Thyroid gland (tissue), 4 donors: ENCODE results near the gene ITGA8. TPM values are rescaled to one million over a fixed set of nuclear protein-coding genes. Genes with fewer than 3 reads are reported as not detected.

Experiments used
- DNase-seq, 2 donors: peaks; one replicate each; pipeline ENCODE4 v3.0.0-alpha.2; 2019
- H3K27ac ChIP-seq, 3 donors: fragments of 200-600 bp; sonication (generic); 1 replicate in 2 of 3; 2 replicates in 1 of 3; pipeline ENCODE4 v1.5.1; 2016 to 2019; ENCODE audit warnings: mild to moderate bottlenecking in 1 of 3, moderate library complexity in 1 of 3
- H3K27me3 ChIP-seq: fragments of 200-600 bp; sonication (generic); one replicate; pipeline ENCODE4 v1.5.1; 2019
- H3K36me3 ChIP-seq, 2 donors: fragments of 200-600 bp; sonication (generic); one replicate each; pipeline ENCODE4 v1.5.1; 2016 to 2019
- H3K4me1 ChIP-seq, 2 donors: fragments of 200-600 bp; sonication (generic); one replicate each; pipeline ENCODE4 v1.5.1; 2017 to 2019
- H3K4me3 ChIP-seq, 3 donors: fragments of 200-600 bp; sonication (generic); replicated peaks in 1 of 3; 1 replicate in 2 of 3; 2 replicates in 1 of 3; pipeline ENCODE4 v1.5.1; 2016; ENCODE audit warnings: mild to moderate bottlenecking in 1 of 3
- H3K9me3 ChIP-seq: fragments of 200-600 bp; sonication (generic); one replicate; pipeline ENCODE4 v1.5.1; 2017
- POLR2A ChIP-seq, 2 donors: fragments of 450-650 bp; IDR thresholded peaks; one replicate each; pipeline ENCODE4 v1.6.1; 2017; ENCODE audit warnings: antibody characterized with exemption in 2 of 2, mild to moderate bottlenecking in 2 of 2, moderate library complexity in 1 of 2
- WGBS, 2 donors: methylation state at CpG; one replicate each; pipeline ENCODE4 v1.1.5; 2017; 5-methylcytosine and 5-hydroxymethylcytosine counted together
- intact Hi-C: fragments of 100-400 bp; cut with DNase I; formaldehyde crosslinking; loops from one replicate; pipeline ENCODE4 v1.15.1; 2023
- total RNA-seq, 4 donors: library from RNA; depleted of rRNA; stranded (reverse); fragments of >200 nt; gene quantifications; one replicate each; pipeline ENCODE4 v1.2.3, GENCODE V29; 2016
- TF ChIP-seq, protein P1 (sequence below), 6 experiments: fragments of 200-600 bp in 3 of 6; fragments of 450-650 bp in 3 of 6; sonication (generic) in 3 of 6; IDR thresholded peaks; one replicate each; pipeline ENCODE4 v1.5.1; 2016 to 2019; ENCODE audit warnings: antibody characterized with exemption in 6 of 6, mild to moderate bottlenecking in 2 of 6, inconsistent platforms in 1 of 6, moderate library complexity in 1 of 6

The ITGA8 gene
- total RNA-seq, 4 donors from 2014 or later, result 4.6 to 14.8 (median 4.9) TPM

DNA sequence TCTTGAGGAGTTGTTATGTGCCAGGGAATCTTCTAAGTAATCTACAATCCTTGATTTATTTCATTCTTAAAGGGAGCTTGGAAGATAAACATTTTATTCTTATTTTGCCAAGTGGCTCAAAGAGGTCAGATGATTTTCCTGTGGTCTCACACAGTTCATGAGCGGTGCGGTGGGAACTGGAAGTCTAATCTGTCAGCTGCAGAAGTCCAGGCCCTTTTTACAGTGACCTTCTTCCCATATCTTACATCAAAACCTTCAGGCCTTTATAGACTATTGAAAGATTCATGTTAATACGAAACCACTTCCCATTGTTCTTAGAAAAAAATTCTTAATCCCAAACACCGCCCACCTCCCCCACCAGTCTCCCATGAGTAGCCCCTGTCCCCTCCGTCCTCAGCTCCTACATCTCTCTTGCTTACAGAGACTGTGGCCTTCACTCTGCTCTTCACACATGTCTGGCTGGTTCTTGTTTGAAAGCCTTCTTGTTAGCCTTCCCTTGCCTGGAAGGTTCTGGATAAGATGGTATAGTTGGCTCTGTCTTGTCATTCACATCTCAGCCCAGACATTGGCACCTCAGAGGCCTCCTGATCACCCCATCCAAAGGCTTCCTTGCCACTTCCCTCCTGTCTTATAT, 61.5 kb downstream of the ITGA8 start:
- H3K4me1 ChIP-seq, result no peaks in the 10 kb centered on the region
- no peak overlapping the region for H3K27ac ChIP-seq
- no peaks in the 10 kb centered on the region for H3K27me3 ChIP-seq
- no peak overlapping the region for H3K4me3 ChIP-seq
- intact Hi-C loops, result no loop called here
- DNase-seq, result no peak
- H3K36me3 ChIP-seq, result no peaks in the 10 kb centered on the region
- H3K9me3 ChIP-seq, result no peaks in the 10 kb centered on the region
- 61 to 62% methylated on average over 5 of the region's 5 CpGs for WGBS, 2 donors
- TF ChIP-seq POLR2A (IDR thresholded peaks at IDR 0.05), result no peak
- TF ChIP-seq, protein P1, sequence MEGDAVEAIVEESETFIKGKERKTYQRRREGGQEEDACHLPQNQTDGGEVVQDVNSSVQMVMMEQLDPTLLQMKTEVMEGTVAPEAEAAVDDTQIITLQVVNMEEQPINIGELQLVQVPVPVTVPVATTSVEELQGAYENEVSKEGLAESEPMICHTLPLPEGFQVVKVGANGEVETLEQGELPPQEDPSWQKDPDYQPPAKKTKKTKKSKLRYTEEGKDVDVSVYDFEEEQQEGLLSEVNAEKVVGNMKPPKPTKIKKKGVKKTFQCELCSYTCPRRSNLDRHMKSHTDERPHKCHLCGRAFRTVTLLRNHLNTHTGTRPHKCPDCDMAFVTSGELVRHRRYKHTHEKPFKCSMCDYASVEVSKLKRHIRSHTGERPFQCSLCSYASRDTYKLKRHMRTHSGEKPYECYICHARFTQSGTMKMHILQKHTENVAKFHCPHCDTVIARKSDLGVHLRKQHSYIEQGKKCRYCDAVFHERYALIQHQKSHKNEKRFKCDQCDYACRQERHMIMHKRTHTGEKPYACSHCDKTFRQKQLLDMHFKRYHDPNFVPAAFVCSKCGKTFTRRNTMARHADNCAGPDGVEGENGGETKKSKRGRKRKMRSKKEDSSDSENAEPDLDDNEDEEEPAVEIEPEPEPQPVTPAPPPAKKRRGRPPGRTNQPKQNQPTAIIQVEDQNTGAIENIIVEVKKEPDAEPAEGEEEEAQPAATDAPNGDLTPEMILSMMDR (IDR thresholded peaks at IDR 0.05), result no peak

DNA sequence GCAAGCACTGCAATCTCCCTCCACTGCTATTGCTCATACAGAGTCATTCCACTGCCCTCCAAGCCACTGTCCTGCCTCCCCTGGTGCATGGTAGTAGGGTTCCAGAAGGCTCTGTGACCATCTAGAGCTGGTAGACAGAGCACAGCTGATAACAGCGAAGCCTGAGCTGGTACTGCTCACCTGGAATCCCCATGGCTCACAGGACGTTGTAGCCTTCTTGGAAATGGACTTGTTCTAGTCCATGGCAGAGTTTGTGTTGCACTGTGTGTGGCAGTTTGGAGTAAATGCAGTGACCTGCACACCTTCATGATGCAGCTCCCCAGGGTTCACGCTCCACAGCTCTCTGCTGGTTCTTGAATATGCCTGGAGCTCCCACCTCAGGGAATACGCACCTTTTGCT, 67.0 kb downstream of the ITGA8 start:
- H3K27ac ChIP-seq, result no peak overlapping the region
- 78 to 85% methylated on average over 4 of the region's 4 CpGs for WGBS, 2 donors
- H3K36me3 ChIP-seq, result no peaks in the 10 kb centered on the region
- no peaks in the 10 kb centered on the region for H3K27me3 ChIP-seq
- intact Hi-C loops, result no loop called here
- DNase-seq, result no peak
- no peak for TF ChIP-seq POLR2A (IDR thresholded peaks at IDR 0.05)
- TF ChIP-seq, protein P1 (IDR thresholded peaks at IDR 0.05), result no peak
- no peaks in the 10 kb centered on the region for H3K4me1 ChIP-seq
- H3K9me3 ChIP-seq, result no peaks in the 10 kb centered on the region
- H3K4me3 ChIP-seq, result no peak overlapping the region

DNA sequence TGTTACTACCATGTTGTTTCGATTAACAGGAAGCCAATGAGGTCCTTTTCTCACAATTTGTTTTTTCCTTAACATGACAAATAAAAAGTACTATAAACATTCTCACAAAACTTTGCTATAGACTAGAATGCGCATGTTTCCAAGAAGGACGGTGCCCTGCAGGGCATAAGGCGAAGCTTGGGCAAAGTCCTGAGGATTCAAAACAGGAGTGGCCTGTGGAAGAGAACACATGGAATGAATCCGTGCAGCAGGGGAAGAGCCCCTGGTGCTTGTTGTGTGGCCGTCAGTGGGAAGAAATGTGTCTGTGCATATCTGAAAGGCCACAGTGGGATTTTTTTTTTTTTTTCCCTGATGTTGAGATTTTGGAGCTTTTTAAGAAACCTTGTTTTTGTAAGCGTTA, 67.6 kb downstream of the ITGA8 start:
- Histone ChIP-seq H3K4me3 (no peak overlapping the region), H3K27me3 (no peaks in the 10 kb centered on the region), H3K9me3 (no peaks in the 10 kb centered on the region), H3K4me1 (no peaks in the 10 kb centered on the region), H3K36me3 (no peaks in the 10 kb centered on the region), H3K27ac (no peak overlapping the region)
- intact Hi-C loops, result no loop called here
- no peak for DNase-seq
- no peak for TF ChIP-seq POLR2A (IDR thresholded peaks at IDR 0.05)
- TF ChIP-seq, protein P1 (IDR thresholded peaks at IDR 0.05), result no peak
- 77 to 81% methylated on average over 7 of the region's 7 CpGs for WGBS, 2 donors

DNA sequence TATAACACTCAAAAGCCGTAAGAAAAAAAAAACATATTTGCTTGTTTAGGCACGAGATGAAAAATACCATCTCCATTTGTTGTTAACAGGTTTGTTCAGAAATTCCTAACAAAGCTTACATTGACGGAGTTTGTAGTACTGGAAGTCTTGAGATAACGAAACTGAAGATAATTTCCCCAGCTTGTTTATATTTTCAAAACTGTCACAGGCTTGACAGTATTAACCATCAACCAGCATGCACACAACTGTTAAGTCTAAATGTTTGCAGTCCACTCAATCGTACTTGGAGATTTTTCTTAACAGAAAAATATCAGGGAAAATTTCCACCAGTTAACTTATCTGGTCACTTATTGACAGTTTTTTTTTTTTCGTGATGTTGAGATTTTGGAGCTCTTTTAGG, 68.5 kb downstream of the ITGA8 start:
- TF ChIP-seq POLR2A (IDR thresholded peaks at IDR 0.05), result no peak
- TF ChIP-seq, protein P1 (IDR thresholded peaks at IDR 0.05), result no peak
- no peaks in the 10 kb centered on the region for H3K4me1 ChIP-seq
- H3K36me3 ChIP-seq, result no peaks in the 10 kb centered on the region
- H3K4me3 ChIP-seq, result no peak overlapping the region
- intact Hi-C loops, result no loop called here
- no peak for DNase-seq
- H3K27ac ChIP-seq, result no peak overlapping the region
- 67 to 69% methylated on average over 6 of the region's 6 CpGs for WGBS, 2 donors
- H3K9me3 ChIP-seq, result no peaks in the 10 kb centered on the region
- H3K27me3 ChIP-seq, result no peaks in the 10 kb centered on the region

DNA sequence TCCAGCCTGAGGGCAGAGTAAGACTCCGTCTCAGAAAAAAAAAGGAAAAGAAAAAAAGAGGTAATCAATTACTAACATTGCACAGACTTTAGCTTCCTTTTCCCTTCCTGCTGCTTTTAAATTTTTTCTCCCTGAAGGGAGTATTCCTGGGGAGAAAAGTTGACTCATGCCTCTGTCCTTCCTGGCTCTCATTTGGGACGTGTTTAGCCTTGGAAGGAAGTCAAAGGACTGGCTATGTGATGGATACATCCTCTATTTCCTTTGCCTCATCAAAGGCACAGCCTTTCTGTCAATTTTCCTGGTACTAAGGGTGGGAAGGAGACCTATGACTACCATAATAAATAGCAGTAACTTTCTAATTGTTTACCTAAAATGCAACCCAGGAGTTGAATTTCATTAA, 77.6 kb downstream of the ITGA8 start:
- TF ChIP-seq POLR2A (IDR thresholded peaks at IDR 0.05), result no peak
- TF ChIP-seq, protein P1 (IDR thresholded peaks at IDR 0.05), result no peak
- Histone ChIP-seq H3K4me1 (no peaks in the 10 kb centered on the region), H3K9me3 (no peaks in the 10 kb centered on the region), H3K4me3 (no peak overlapping the region), H3K27me3 (no peaks in the 10 kb centered on the region), H3K36me3 (no peaks in the 10 kb centered on the region), H3K27ac (no peak overlapping the region)
- intact Hi-C loops, result no loop called here
- WGBS, 2 donors, result 49 to 56% methylated on average over 2 of the region's 2 CpGs
- DNase-seq, result no peak
